Measurements from ENCODE around the gene AOPEP. TPM values are rescaled to one million over a fixed set of nuclear protein-coding genes. Genes with fewer than 3 reads are reported as not detected.

Gene AOPEP
- total RNA-seq, 2 experiments from 2014 or later: 6.9 to 7.0 TPM

DNA sequence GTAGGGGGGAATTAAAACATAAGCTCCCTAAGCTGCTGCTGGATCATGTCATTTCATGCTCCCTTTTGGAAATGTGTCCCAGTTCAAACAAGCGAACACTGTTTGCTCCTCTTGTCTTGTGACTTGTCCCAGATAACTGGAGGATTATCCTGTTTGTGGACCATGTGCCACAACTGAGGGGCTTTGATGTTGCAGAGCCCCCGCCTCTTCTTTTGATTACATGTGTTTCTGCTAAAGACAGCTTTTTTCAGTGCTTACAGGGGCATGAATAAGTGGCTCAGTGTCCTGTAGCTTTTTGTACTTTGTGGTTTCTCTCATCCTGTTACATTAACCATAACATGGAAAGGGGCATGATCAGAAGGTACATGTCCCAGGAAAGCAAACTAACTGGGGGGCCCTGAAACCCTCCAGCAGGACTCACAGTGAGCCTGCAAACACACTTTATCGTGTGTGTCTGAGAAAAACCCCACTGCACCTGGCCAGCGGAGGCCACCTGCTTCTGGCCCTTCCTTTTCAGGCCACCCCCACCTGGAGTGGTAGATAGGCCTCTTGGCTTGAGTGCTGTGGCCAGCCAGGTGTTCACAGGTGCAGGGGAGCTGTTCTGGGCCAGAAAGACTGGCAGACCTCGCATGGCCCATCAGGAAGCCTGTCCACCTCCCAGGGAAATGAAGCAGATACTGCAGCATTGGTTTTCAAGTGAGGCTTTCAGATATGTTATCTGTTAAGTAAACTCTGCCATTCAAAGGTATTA, 305.4 kb downstream of the AOPEP start:
- POLR2A ChIA-PET: no interaction called here
- Histone ChIP-seq H3K9me3 (ENCODE audit: control insufficient read depth in 1 of 2, insufficient read depth in 1 of 2, low read length in 2 of 2) (no peaks in the 10 kb centered on the region), H3K27ac (ENCODE audit: low read depth in 1 of 2, low read length in 2 of 2) (no peak overlapping the region), H3K4me3 (ENCODE audit: low read length) (no peak overlapping the region), H3K27me3 (ENCODE audit: control insufficient read depth in 1 of 2, insufficient read depth in 2 of 2, low read length in 2 of 2) (no peaks in the 10 kb centered on the region), H3K4me1 (ENCODE audit: insufficient read depth, low read length) (no peaks in the 10 kb centered on the region), H3K36me3 (ENCODE audit: insufficient read depth, low read length) (no peaks in the 10 kb centered on the region)
- no peaks in the 10 kb centered on the region for H3K27me3 Mint-ChIP-seq
- TF ChIP-seq, protein P1, sequence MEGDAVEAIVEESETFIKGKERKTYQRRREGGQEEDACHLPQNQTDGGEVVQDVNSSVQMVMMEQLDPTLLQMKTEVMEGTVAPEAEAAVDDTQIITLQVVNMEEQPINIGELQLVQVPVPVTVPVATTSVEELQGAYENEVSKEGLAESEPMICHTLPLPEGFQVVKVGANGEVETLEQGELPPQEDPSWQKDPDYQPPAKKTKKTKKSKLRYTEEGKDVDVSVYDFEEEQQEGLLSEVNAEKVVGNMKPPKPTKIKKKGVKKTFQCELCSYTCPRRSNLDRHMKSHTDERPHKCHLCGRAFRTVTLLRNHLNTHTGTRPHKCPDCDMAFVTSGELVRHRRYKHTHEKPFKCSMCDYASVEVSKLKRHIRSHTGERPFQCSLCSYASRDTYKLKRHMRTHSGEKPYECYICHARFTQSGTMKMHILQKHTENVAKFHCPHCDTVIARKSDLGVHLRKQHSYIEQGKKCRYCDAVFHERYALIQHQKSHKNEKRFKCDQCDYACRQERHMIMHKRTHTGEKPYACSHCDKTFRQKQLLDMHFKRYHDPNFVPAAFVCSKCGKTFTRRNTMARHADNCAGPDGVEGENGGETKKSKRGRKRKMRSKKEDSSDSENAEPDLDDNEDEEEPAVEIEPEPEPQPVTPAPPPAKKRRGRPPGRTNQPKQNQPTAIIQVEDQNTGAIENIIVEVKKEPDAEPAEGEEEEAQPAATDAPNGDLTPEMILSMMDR (IDR thresholded peaks at IDR 0.05): no peak
- H3K27ac Mint-ChIP-seq: no peak overlapping the region
- H3K4me3 Mint-ChIP-seq: no peak overlapping the region
- no peaks in the 10 kb centered on the region for H3K36me3 Mint-ChIP-seq (ENCODE audit: low read depth)
- intact Hi-C loops (cut with DNase I, micrococcal nuclease): no loop called here
- no peaks in the 10 kb centered on the region for H3K9me3 Mint-ChIP-seq
- no peaks in the 10 kb centered on the region for H3K4me1 Mint-ChIP-seq (ENCODE audit: low read depth)
- ATAC-seq (ENCODE audit: poor library complexity) (no peak), DNase-seq (no peak)
- CTCF ChIA-PET: no interaction called here

DNA sequence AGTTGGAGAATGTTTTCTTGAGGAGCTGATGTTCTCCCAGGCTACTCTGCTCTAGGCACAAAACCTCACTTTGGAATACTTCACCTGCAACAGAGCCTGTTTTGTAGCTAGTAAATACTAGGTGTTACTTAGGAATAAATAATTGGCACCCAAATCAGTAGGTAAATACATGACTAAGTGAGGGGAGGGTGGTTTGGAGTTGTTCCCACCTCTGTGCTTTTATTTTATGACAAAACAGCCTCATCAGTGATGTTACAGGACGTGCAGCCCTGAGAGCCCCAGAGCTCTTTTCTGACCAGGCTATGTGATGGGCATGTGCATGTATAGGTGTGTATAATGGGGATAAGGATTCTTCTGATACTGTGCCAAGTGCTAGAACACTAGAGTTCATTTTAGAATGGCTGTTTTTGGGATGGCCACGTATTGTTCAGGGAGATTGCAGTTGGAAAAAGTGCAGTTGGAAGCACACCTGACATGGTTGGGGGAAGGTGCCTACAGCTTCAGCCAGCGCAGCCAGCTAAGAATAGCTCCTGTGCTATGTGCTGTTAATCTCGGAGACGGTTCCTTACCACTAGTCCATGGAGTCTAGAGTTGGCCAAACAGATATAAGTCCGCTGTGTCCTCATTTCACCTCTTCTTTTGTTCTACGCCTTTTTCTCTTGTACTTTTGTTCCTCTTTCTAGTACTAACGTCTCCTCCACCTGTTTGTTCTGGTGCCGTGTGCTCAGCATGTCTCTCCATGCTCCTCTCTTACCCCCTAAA, 306.3 kb downstream of the AOPEP start:
- ChIA-PET CTCF (no interaction called here), POLR2A (no interaction called here)
- intact Hi-C loops (cut with DNase I, micrococcal nuclease): no loop called here
- no peaks in the 10 kb centered on the region for H3K36me3 Mint-ChIP-seq (ENCODE audit: low read depth)
- TF ChIP-seq, protein P1 (IDR thresholded peaks at IDR 0.05): no peak
- H3K4me1 Mint-ChIP-seq (ENCODE audit: low read depth): no peaks in the 10 kb centered on the region
- H3K9me3 Mint-ChIP-seq: no peaks in the 10 kb centered on the region
- H3K27ac Mint-ChIP-seq: no peak overlapping the region
- Histone ChIP-seq H3K4me1 (ENCODE audit: insufficient read depth, low read length) (no peaks in the 10 kb centered on the region), H3K4me3 (ENCODE audit: low read length) (no peak overlapping the region), H3K36me3 (ENCODE audit: insufficient read depth, low read length) (no peaks in the 10 kb centered on the region), H3K9me3 (ENCODE audit: control insufficient read depth in 1 of 2, insufficient read depth in 1 of 2, low read length in 2 of 2) (no peaks in the 10 kb centered on the region), H3K27ac (ENCODE audit: low read depth in 1 of 2, low read length in 2 of 2) (no peak overlapping the region), H3K27me3 (ENCODE audit: control insufficient read depth in 1 of 2, insufficient read depth in 2 of 2, low read length in 2 of 2) (no peaks in the 10 kb centered on the region)
- no peak overlapping the region for H3K4me3 Mint-ChIP-seq
- H3K27me3 Mint-ChIP-seq: no peaks in the 10 kb centered on the region
- no peak for DNase-seq
- ATAC-seq (ENCODE audit: poor library complexity): no peak

DNA sequence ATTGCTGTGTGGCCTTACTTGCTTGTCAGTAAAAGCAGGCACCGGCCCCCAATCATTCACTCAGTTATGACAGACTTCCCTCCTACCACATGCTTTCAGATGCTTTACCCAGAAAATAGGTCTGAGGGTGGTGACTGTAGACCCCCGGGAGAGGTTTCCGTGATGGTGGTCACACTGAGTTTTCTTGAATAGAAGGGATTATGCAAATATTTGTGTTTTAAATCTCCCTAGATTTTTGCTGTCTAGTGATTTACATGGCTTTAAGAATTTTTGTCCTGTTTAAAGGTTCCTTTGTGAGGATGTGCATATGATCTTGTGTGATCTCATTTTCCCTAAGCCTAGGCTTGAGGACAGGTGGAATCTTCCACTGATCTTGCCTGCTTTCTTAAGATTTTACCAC, 309.3 kb downstream of the AOPEP start:
- Histone ChIP-seq H3K27me3 (ENCODE audit: control insufficient read depth in 1 of 2, insufficient read depth in 2 of 2, low read length in 2 of 2) (no peaks in the 10 kb centered on the region), H3K4me3 (ENCODE audit: low read length) (no peak overlapping the region), H3K4me1 (ENCODE audit: insufficient read depth, low read length) (no peaks in the 10 kb centered on the region), H3K27ac (ENCODE audit: low read depth in 1 of 2, low read length in 2 of 2) (no peak overlapping the region), H3K36me3 (ENCODE audit: insufficient read depth, low read length) (no peaks in the 10 kb centered on the region), H3K9me3 (ENCODE audit: control insufficient read depth in 1 of 2, insufficient read depth in 1 of 2, low read length in 2 of 2) (no peaks in the 10 kb centered on the region)
- DNase-seq: no peak
- no peaks in the 10 kb centered on the region for H3K27me3 Mint-ChIP-seq
- no peak overlapping the region for H3K4me3 Mint-ChIP-seq
- no peak for ATAC-seq (ENCODE audit: poor library complexity)
- H3K27ac Mint-ChIP-seq: no peak overlapping the region
- H3K4me1 Mint-ChIP-seq (ENCODE audit: low read depth): no peaks in the 10 kb centered on the region
- no peaks in the 10 kb centered on the region for H3K36me3 Mint-ChIP-seq (ENCODE audit: low read depth)
- intact Hi-C loops (cut with DNase I, micrococcal nuclease): no loop called here
- CTCF ChIA-PET: no interaction called here
- POLR2A ChIA-PET: no interaction called here
- TF ChIP-seq, protein P1 (IDR thresholded peaks at IDR 0.05): no peak
- H3K9me3 Mint-ChIP-seq: no peaks in the 10 kb centered on the region

Data from CD4-positive, alpha-beta T cell (primary cell).